IMR-90 (cell line): ENCODE data around the gene RFTN1. TPM values are rescaled to one million over a fixed set of nuclear protein-coding genes. Genes with fewer than 3 reads are reported as not detected.

Source experiments
- ATAC-seq: fragments of 200-7000 bp; cut with Tn5 transposase; 2 replicates; pipeline ENCODE4 v1.9.1; 2020; ENCODE audit warnings: low read depth, mild to moderate bottlenecking, moderate library complexity
- BruUV-seq: library from RNA; stranded (reverse); fragments of 400-500 nt; replicated peaks from 2 replicates; lab custom pipeline; 2021; lab: Mats Ljungman, UMichigan
- CTCF ChIA-PET: fragments of 300-600 bp; formaldehyde crosslinking; extraction: SDS; loops from one replicate; lab custom pipeline; 2021; ENCODE audit warnings: antibody characterized with exemption; lab: Yijun Ruan, JAX
- POLR2A ChIA-PET: fragments of 300-600 bp; sonication (Branson Sonifier 250); formaldehyde crosslinking; loops from one replicate; lab custom pipeline; 2022; ENCODE audit warnings: antibody characterized with exemption; ENCODE audit not compliant: unreplicated experiment; lab: Charles Lee
- DNase-seq: peaks from one replicate; pipeline ENCODE4 v3.0.0; 2013
- H2AFZ ChIP-seq: replicated peaks from 2 replicates; pipeline ENCODE3; 2013; ENCODE audit warnings: low read length, mild to moderate bottlenecking; ENCODE audit not compliant: poor library complexity
- H2AK5ac ChIP-seq: 2 replicates; pipeline ENCODE4 v1.6.1; 2013; ENCODE audit warnings: low read depth, low read length, inconsistent platforms
- H2AK9ac ChIP-seq: replicated peaks from 2 replicates; pipeline ENCODE3; 2013; ENCODE audit warnings: mild to moderate bottlenecking, low read depth, low read length, moderate library complexity; ENCODE audit not compliant: poor library complexity
- H2BK120ac ChIP-seq: 2 replicates; pipeline ENCODE4 v1.6.1; 2013; ENCODE audit warnings: low read depth, low read length, inconsistent platforms
- H2BK15ac ChIP-seq: 3 replicates; pipeline ENCODE4 v1.6.1; 2013; ENCODE audit warnings: low read depth, low read length, inconsistent platforms
- H2BK20ac ChIP-seq: 2 replicates; pipeline ENCODE4 v1.6.1; 2013; ENCODE audit warnings: low read depth, mild to moderate bottlenecking, inconsistent platforms, low read length, moderate library complexity
- H2BK5ac ChIP-seq: 2 replicates; pipeline ENCODE4 v1.6.1; 2013; ENCODE audit warnings: mild to moderate bottlenecking, low read depth, low read length, inconsistent platforms; ENCODE audit not compliant: poor library complexity, severe bottlenecking
- H3K14ac ChIP-seq: replicated peaks from 2 replicates; pipeline ENCODE4 v1.6.1; 2013; ENCODE audit warnings: low read depth, low read length, inconsistent platforms
- H3K18ac ChIP-seq: 2 replicates; pipeline ENCODE4 v1.6.1; 2013; ENCODE audit warnings: low read depth, low read length, control low read depth
- H3K23ac ChIP-seq: 2 replicates; pipeline ENCODE4 v1.6.1; 2013; ENCODE audit warnings: low read depth, low read length, inconsistent platforms
- H3K27ac ChIP-seq: 2 replicates; pipeline ENCODE4 v1.5.1; 2013; ENCODE audit warnings: mild to moderate bottlenecking, control low read depth, low read length; ENCODE audit not compliant: insufficient read depth
- H3K27me3 ChIP-seq: 2 replicates; pipeline ENCODE4 v1.6.1; 2013; ENCODE audit warnings: low read length; ENCODE audit not compliant: control insufficient read depth, insufficient read depth
- H3K36me3 ChIP-seq: 2 replicates; pipeline ENCODE4 v1.6.1; 2013; ENCODE audit warnings: low read length, mixed read lengths; ENCODE audit not compliant: control insufficient read depth, insufficient read depth
- H3K4ac ChIP-seq: 2 replicates; pipeline ENCODE4 v1.6.1; 2013; ENCODE audit warnings: low read depth, low read length, inconsistent platforms
- H3K4me1 ChIP-seq: 2 replicates; pipeline ENCODE4 v1.6.1; 2013; ENCODE audit warnings: low read length, mixed read lengths; ENCODE audit not compliant: control insufficient read depth, insufficient read depth
- H3K4me2 ChIP-seq: 2 replicates; pipeline ENCODE4 v1.6.1; 2013; ENCODE audit warnings: low read depth, mild to moderate bottlenecking, control low read depth, low read length, moderate library complexity
- H3K4me3 ChIP-seq: 2 replicates; pipeline ENCODE4 v1.5.1; 2013; ENCODE audit warnings: low read depth, mild to moderate bottlenecking, control low read depth, low read length, moderate library complexity; ENCODE audit not compliant: insufficient read depth
- H3K56ac ChIP-seq: 2 replicates; pipeline ENCODE4 v1.6.1; 2013; ENCODE audit warnings: low read length, inconsistent platforms; ENCODE audit not compliant: insufficient read depth; ENCODE audit errors: extremely low read depth
- H3K79me1 ChIP-seq, 2 experiments: 2 replicates each; pipeline ENCODE4 v1.6.1; 2013; ENCODE audit warnings: low read length in 2 of 2, inconsistent platforms in 1 of 2, low read depth in 1 of 2
- H3K9ac ChIP-seq: 2 replicates; pipeline ENCODE4 v1.6.1; 2013; ENCODE audit warnings: low read depth, low read length, control low read depth
- H3K9me1 ChIP-seq: 2 replicates; pipeline ENCODE4 v1.6.1; 2013; ENCODE audit warnings: low read length, inconsistent platforms; ENCODE audit not compliant: insufficient read depth
- H3K9me3 ChIP-seq: 2 replicates; pipeline ENCODE4 v1.6.1; 2013; ENCODE audit warnings: low read length; ENCODE audit not compliant: control insufficient read depth, insufficient read depth
- H4K20me1 ChIP-seq: 2 replicates; pipeline ENCODE4 v1.6.1; 2013; ENCODE audit warnings: low read length, inconsistent platforms; ENCODE audit not compliant: insufficient read depth
- H4K5ac ChIP-seq: 2 replicates; pipeline ENCODE4 v1.6.1; 2013; ENCODE audit warnings: mild to moderate bottlenecking, low read depth, low read length, control low read depth
- H4K8ac ChIP-seq, 2 experiments: 2 replicates each; pipeline ENCODE4 v1.6.1; 2013; ENCODE audit warnings: low read depth in 2 of 2, low read length in 2 of 2, control low read depth in 1 of 2, inconsistent platforms in 1 of 2
- H4K91ac ChIP-seq: 2 replicates; pipeline ENCODE4 v1.6.1; 2013; ENCODE audit warnings: low read depth, low read length, inconsistent platforms; ENCODE audit not compliant: insufficient read depth
- BHLHE40 ChIP-seq: fragments of 150-350 bp; IDR thresholded peaks from 2 replicates; pipeline ENCODE4 v1.6.1; 2016; ENCODE audit warnings: mild to moderate bottlenecking, low read depth, low read length
- CEBPB ChIP-seq: IDR thresholded peaks from 2 replicates; pipeline ENCODE4 v1.6.1; 2012; ENCODE audit warnings: low read depth, low read length, improper control_type of control experiment
- CHD1 ChIP-seq: IDR thresholded peaks from 2 replicates; pipeline ENCODE4 v1.6.1; 2012; ENCODE audit warnings: low read depth, low read length, improper control_type of control experiment
- ELK1 ChIP-seq: fragments of 150-350 bp; IDR thresholded peaks from 2 replicates; pipeline ENCODE4 v1.6.1; 2016; ENCODE audit warnings: low read depth, mild to moderate bottlenecking, low read length, moderate library complexity, borderline replicate concordance
- FOS ChIP-seq: fragments of 150-350 bp; IDR thresholded peaks from 2 replicates; pipeline ENCODE4 v1.6.1; 2016; ENCODE audit warnings: low read depth, low read length
- MAFK ChIP-seq: IDR thresholded peaks from 2 replicates; pipeline ENCODE4 v1.6.1; 2012; ENCODE audit warnings: low read depth, low read length, improper control_type of control experiment
- MAZ ChIP-seq: IDR thresholded peaks from 2 replicates; pipeline ENCODE4 v1.6.1; 2012; ENCODE audit warnings: low read depth, mild to moderate bottlenecking, low read length, improper control_type of control experiment, moderate library complexity, borderline replicate concordance
- MXI1 ChIP-seq: IDR thresholded peaks from 2 replicates; pipeline ENCODE4 v1.6.1; 2012; ENCODE audit warnings: low read depth, mild to moderate bottlenecking, low read length, moderate library complexity, borderline replicate concordance
- NFE2L2 ChIP-seq: fragments of 150-350 bp; IDR thresholded peaks from 2 replicates; pipeline ENCODE4 v1.6.1; 2016; ENCODE audit warnings: low read depth, mild to moderate bottlenecking, low read length
- POLR2A ChIP-seq: IDR thresholded peaks from 2 replicates; pipeline ENCODE4 v1.6.1; 2012; ENCODE audit warnings: mild to moderate bottlenecking, low read depth, low read length
- RCOR1 ChIP-seq: IDR thresholded peaks from 2 replicates; pipeline ENCODE4 v1.6.1; 2012; ENCODE audit warnings: mild to moderate bottlenecking, low read length, improper control_type of control experiment; ENCODE audit not compliant: insufficient replicate concordance
- RFX5 ChIP-seq: IDR thresholded peaks from 2 replicates; pipeline ENCODE4 v1.8.0; 2012; ENCODE audit warnings: low read depth, mild to moderate bottlenecking, low read length, moderate library complexity
- SMC3 ChIP-seq: fragments of 150-350 bp; IDR thresholded peaks from 2 replicates; pipeline ENCODE4 v1.6.1; 2016; ENCODE audit warnings: low read depth, mild to moderate bottlenecking, antibody characterized with exemption, low read length, moderate library complexity
- USF2 ChIP-seq: fragments of 150-350 bp; IDR thresholded peaks from 2 replicates; pipeline ENCODE4 v1.6.1; 2017; ENCODE audit warnings: mild to moderate bottlenecking, antibody characterized with exemption, low read length, low read depth
- WGBS, 2 experiments: methylation state at CpG; one replicate each; pipeline versions ENCODE4 v1.1.5 to v1.1.7; 2013; ENCODE audit warnings: missing lambda C conversion rate in 2 of 2; ENCODE audit not compliant: insufficient read length in 1 of 2; ENCODE audit errors: extremely low coverage in 2 of 2; 5-methylcytosine and 5-hydroxymethylcytosine counted together
- dilution Hi-C: fragments of 300-500 bp; cut with HindIII; formaldehyde crosslinking; loops from one replicate; pipeline ENCODE4 v1.14.3; 2018; ENCODE audit warnings: low sequenced_read_pairs; ENCODE audit not compliant: unreplicated experiment
- in situ Hi-C: fragments of 300-500 bp; cut with MboI; formaldehyde crosslinking; loops from 3 replicates; pipeline ENCODE4 v1.14.3; 2019; ENCODE audit warnings: low sequenced_read_pairs, inconsistent platforms, mixed read lengths
- intact Hi-C: fragments of 100-400 bp; cut with micrococcal nuclease; formaldehyde crosslinking; loops from 2 replicates; pipeline ENCODE4 v1.10.0; 2022
- polyA plus RNA-seq, 3 experiments: library from polyadenylated mRNA; depleted of rRNA; stranded (reverse); fragments of >200 nt; gene quantifications; 2 replicates each; pipeline ENCODE4 v1.2.3, GENCODE V29; 2012; ENCODE audit warnings: low replicate concordance in 1 of 3
- total RNA-seq: library from RNA; depleted of rRNA; stranded (reverse); fragments of >200 nt; gene quantifications from 2 replicates; pipeline ENCODE4 v1.2.3, GENCODE V29; 2012

RFTN1 gene
- total and polyA plus RNA-seq, 2 of the 4 experiments (the other 2 are of a cell fraction): 45.0 to 52.0 TPM

- dilution Hi-C loops: no loop called here
- no peaks in the 10 kb centered on the region for H3K36me3 ChIP-seq
Measured at GRCh38 chr3:16524196-16524595, 10.7 kb upstream of the RFTN1 start.

More at GRCh38 chr3:16524196-16524595, 10.7 kb upstream of the RFTN1 start:
- Histone ChIP-seq H3K56ac (no peak overlapping the region), H3K9ac (no peak overlapping the region), H2AFZ (no peak overlapping the region), H2BK15ac (no peak overlapping the region), H4K20me1 (no peaks in the 10 kb centered on the region), H2BK120ac (no peak overlapping the region), H3K4ac (no peak overlapping the region), H3K9me3 (peaks cover 10% of the 10 kb centered on the region), H2AK9ac (no peak overlapping the region), H4K5ac (no peak overlapping the region), H2BK20ac (no peak overlapping the region), H2BK5ac (no peak overlapping the region), H3K18ac (no peak overlapping the region), H2AK5ac (no peak overlapping the region), H3K4me1 (no peaks in the 10 kb centered on the region; the same call in 1 of the 2 replicates), H3K23ac (no peak overlapping the region), H4K91ac (no peak overlapping the region), H3K27ac (no peak overlapping the region), H3K4me2 (no peak overlapping the region), H3K27me3 (peaks cover 8% of the 10 kb centered on the region), H3K79me1 (no peaks in the 10 kb centered on the region), H3K14ac (no peak overlapping the region), H3K4me3 (no peak overlapping the region), H3K9me1 (no peaks in the 10 kb centered on the region), H4K8ac (no peak overlapping the region)
- DNase-seq (no peak), ATAC-seq (no peak)
- POLR2A ChIA-PET: no interaction called here
- in situ Hi-C loops: no loop called here
- WGBS, 2 experiments: no CpG with 5 or more reads among the region's 2 CpGs
- no TSS peak for BruUV-seq
- CTCF ChIA-PET: no interaction called here
- intact Hi-C loops: no loop called here
- no peak for TF ChIP-seq RFX5
- TF ChIP-seq USF2: no peak
- TF ChIP-seq POLR2A: no peak
- TF ChIP-seq CHD1: no peak
- no peak for TF ChIP-seq MAZ
- TF ChIP-seq FOS: no peak
- TF ChIP-seq MXI1: no peak
- TF ChIP-seq CEBPB: no peak
- TF ChIP-seq SMC3: no peak
- no peak for TF ChIP-seq RCOR1
- TF ChIP-seq NFE2L2: no peak
- no peak for TF ChIP-seq BHLHE40
- no peak for TF ChIP-seq MAFK
- TF ChIP-seq ELK1: no peak
